LNCAP (cell line): ENCODE data around the gene LGALS4.

Experiments used
- TF ChIP-seq, protein P1 (sequence below): fragments of 450-650 bp; IDR thresholded peaks from 2 replicates; pipeline ENCODE4 v1.5.1; 2017; ENCODE audit warnings: mild to moderate bottlenecking

The LGALS4 gene

DNA sequence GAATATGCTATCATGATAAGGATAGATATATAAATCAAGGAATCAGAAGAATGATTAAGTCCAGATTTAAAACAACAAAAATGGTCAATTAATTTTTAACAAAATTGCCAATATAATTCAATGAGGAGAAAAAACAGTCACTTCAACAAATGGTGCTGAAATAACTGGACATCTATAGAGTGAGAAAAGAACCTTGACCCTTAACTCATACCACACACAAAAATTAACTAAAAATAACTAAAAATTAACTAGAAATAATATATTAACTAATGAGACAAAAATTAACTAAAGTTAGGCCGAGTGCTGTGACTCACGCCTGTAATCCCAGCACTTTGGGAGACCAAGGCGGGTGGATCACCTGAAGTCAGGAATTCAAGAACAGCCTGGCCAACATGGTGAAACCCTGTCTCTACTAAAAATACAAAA, 48.9 kb downstream of the LGALS4 start:
- TF ChIP-seq, protein P1, sequence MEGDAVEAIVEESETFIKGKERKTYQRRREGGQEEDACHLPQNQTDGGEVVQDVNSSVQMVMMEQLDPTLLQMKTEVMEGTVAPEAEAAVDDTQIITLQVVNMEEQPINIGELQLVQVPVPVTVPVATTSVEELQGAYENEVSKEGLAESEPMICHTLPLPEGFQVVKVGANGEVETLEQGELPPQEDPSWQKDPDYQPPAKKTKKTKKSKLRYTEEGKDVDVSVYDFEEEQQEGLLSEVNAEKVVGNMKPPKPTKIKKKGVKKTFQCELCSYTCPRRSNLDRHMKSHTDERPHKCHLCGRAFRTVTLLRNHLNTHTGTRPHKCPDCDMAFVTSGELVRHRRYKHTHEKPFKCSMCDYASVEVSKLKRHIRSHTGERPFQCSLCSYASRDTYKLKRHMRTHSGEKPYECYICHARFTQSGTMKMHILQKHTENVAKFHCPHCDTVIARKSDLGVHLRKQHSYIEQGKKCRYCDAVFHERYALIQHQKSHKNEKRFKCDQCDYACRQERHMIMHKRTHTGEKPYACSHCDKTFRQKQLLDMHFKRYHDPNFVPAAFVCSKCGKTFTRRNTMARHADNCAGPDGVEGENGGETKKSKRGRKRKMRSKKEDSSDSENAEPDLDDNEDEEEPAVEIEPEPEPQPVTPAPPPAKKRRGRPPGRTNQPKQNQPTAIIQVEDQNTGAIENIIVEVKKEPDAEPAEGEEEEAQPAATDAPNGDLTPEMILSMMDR, result no peak

DNA sequence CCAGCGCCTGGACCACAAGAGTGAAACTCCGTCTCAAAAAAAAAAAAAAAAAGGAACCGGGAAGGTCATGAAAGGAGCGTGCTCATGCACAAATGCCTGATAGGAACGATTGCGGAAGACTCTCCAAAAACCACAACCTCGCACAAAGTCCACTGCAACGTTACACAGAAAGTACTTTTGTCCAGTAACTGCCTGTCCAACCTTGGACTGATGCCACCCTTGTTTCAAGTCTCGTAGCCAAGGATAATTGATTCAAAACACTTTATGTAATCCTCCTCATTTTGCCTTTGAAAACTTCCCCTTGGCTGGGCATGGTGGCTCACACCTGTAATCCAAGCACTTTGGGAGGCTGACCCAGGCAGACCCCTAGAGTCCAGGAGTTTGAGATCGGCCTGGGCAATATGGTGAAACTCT, 53.1 kb downstream of the LGALS4 start:
- TF ChIP-seq, protein P1, result no peak
